ENCODE results near the gene IL1RAPL1.

The IL1RAPL1 gene

GRCh38 chrX:29691044-29691443 lies 1103.8 kb downstream of the IL1RAPL1 start:
- H3K27ac ChIP-seq, result no peak overlapping the region
- TF ChIP-seq CTCF (conservative IDR thresholded peaks at IDR 0.05), result no peak

GRCh38 chrX:29693912-29694311 lies 1106.7 kb downstream of the IL1RAPL1 start:
- TF ChIP-seq CTCF (conservative IDR thresholded peaks at IDR 0.05), result no peak

GRCh38 chrX:29699239-29699638 lies 1112.0 kb downstream of the IL1RAPL1 start:
- peak overlapping the region; percentile 72 for H3K27ac ChIP-seq
- no peak for TF ChIP-seq CTCF (conservative IDR thresholded peaks at IDR 0.05)

More at GRCh38 chrX:29693912-29694311, 1106.7 kb downstream of the IL1RAPL1 start:
- no peak overlapping the region for H3K27ac ChIP-seq

- no peak overlapping the region for H3K27ac ChIP-seq
- no peak for TF ChIP-seq CTCF (conservative IDR thresholded peaks at IDR 0.05)
These were observed 1119.8 kb downstream of the IL1RAPL1 start for GRCh38 chrX:29707088-29707487.

- H3K27ac ChIP-seq, result no peak overlapping the region
- no peak for TF ChIP-seq CTCF (conservative IDR thresholded peaks at IDR 0.05)
These were observed 1133.9 kb downstream of the IL1RAPL1 start for GRCh38 chrX:29721152-29721551.

GRCh38 chrX:29724316-29724715 lies 1137.1 kb downstream of the IL1RAPL1 start:
- TF ChIP-seq CTCF (conservative IDR thresholded peaks at IDR 0.05), result no peak
- H3K27ac ChIP-seq, result no peak overlapping the region

- no peak for TF ChIP-seq CTCF (conservative IDR thresholded peaks at IDR 0.05)
- no peak overlapping the region for H3K27ac ChIP-seq
These were observed 1139.6 kb downstream of the IL1RAPL1 start for GRCh38 chrX:29726811-29727210.

GRCh38 chrX:29728639-29729038 lies 1141.4 kb downstream of the IL1RAPL1 start:
- H3K27ac ChIP-seq, result no peak overlapping the region
- TF ChIP-seq CTCF (conservative IDR thresholded peaks at IDR 0.05), result no peak

Data from VCaP (cell line).